ENCODE data around the gene NELFE.
"Not testable (repeated sequence)": the region's sequence is repeated elsewhere in the genome, so short reads cannot be mapped to it uniquely, and the experiment has no call there.

Gene NELFE

GRCh38 chr6:31958741-31959739 lies at the start of gene NELFE, which contains the start of gene SKIC2:
NELFE (minus strand) TSS chr6:31958971; CDS start chr6:31958446, 525 bp downstream.
SKIC2 (plus strand) TSS chr6:31959175; CDS start chr6:31959193, 18 bp downstream.
- H3K4me1 ChIP-seq (ENCODE audit: control insufficient read depth, insufficient read depth, low read length): peaks cover 15% of the 10 kb centered on the region
- peak within 1 kb of the TSS; percentile 84 for H3K4me3 ChIP-seq (ENCODE audit: low read length)
- no peaks in the 10 kb centered on the region for H3K27me3 ChIP-seq (ENCODE audit: control insufficient read depth, insufficient read depth, low read length)
- H3K27ac ChIP-seq (ENCODE audit: low read depth, low read length): peak within 1 kb of the TSS; percentile 75
- peak within 1 kb of the TSS; percentile 81 for H3K9ac ChIP-seq (ENCODE audit: low read length)
- peaks cover 42% of the 10 kb centered on the region for H3K36me3 ChIP-seq (ENCODE audit: control insufficient read depth, insufficient read depth, low read length)

GRCh38 chr6:32008037-32008436 lies 49.3 kb upstream of the NELFE start:
- H3K9ac ChIP-seq (ENCODE audit: low read length); H3K27ac ChIP-seq (ENCODE audit: low read depth, low read length); H3K4me1 ChIP-seq (ENCODE audit: control insufficient read depth, insufficient read depth, low read length); H3K36me3 ChIP-seq (ENCODE audit: control insufficient read depth, insufficient read depth, low read length); H3K4me3 ChIP-seq (ENCODE audit: low read length); H3K27me3 ChIP-seq (ENCODE audit: control insufficient read depth, insufficient read depth, low read length): not testable (repeated sequence)

GRCh38 chr6:32007086-32007485 lies 48.3 kb upstream of the NELFE start:
- H3K9ac ChIP-seq (ENCODE audit: low read length); H3K4me3 ChIP-seq (ENCODE audit: low read length); H3K4me1 ChIP-seq (ENCODE audit: control insufficient read depth, insufficient read depth, low read length); H3K36me3 ChIP-seq (ENCODE audit: control insufficient read depth, insufficient read depth, low read length); H3K27ac ChIP-seq (ENCODE audit: low read depth, low read length); H3K27me3 ChIP-seq (ENCODE audit: control insufficient read depth, insufficient read depth, low read length): not testable (repeated sequence)

GRCh38 chr6:32005991-32006529 lies 47.3 kb upstream of the NELFE start:
- H3K27ac ChIP-seq (ENCODE audit: low read depth, low read length); H3K9ac ChIP-seq (ENCODE audit: low read length); H3K4me3 ChIP-seq (ENCODE audit: low read length); H3K27me3 ChIP-seq (ENCODE audit: control insufficient read depth, insufficient read depth, low read length); H3K4me1 ChIP-seq (ENCODE audit: control insufficient read depth, insufficient read depth, low read length); H3K36me3 ChIP-seq (ENCODE audit: control insufficient read depth, insufficient read depth, low read length): not testable (repeated sequence)

- H3K4me1 ChIP-seq (ENCODE audit: control insufficient read depth, insufficient read depth, low read length); H3K27me3 ChIP-seq (ENCODE audit: control insufficient read depth, insufficient read depth, low read length); H3K4me3 ChIP-seq (ENCODE audit: low read length); H3K27ac ChIP-seq (ENCODE audit: low read depth, low read length); H3K9ac ChIP-seq (ENCODE audit: low read length); H3K36me3 ChIP-seq (ENCODE audit: control insufficient read depth, insufficient read depth, low read length): not testable (repeated sequence)
Measured at GRCh38 chr6:32005538-32005880, 46.7 kb upstream of the NELFE start.

GRCh38 chr6:32004864-32005537 lies 46.2 kb upstream of the NELFE start:
- H3K4me1 ChIP-seq (ENCODE audit: control insufficient read depth, insufficient read depth, low read length); H3K4me3 ChIP-seq (ENCODE audit: low read length); H3K36me3 ChIP-seq (ENCODE audit: control insufficient read depth, insufficient read depth, low read length); H3K9ac ChIP-seq (ENCODE audit: low read length); H3K27ac ChIP-seq (ENCODE audit: low read depth, low read length); H3K27me3 ChIP-seq (ENCODE audit: control insufficient read depth, insufficient read depth, low read length): not testable (repeated sequence)

- not testable (repeated sequence) for H3K4me1 ChIP-seq (ENCODE audit: control insufficient read depth, insufficient read depth, low read length); H3K9ac ChIP-seq (ENCODE audit: low read length); H3K36me3 ChIP-seq (ENCODE audit: control insufficient read depth, insufficient read depth, low read length); H3K27ac ChIP-seq (ENCODE audit: low read depth, low read length); H3K4me3 ChIP-seq (ENCODE audit: low read length); H3K27me3 ChIP-seq (ENCODE audit: control insufficient read depth, insufficient read depth, low read length)
Measured at GRCh38 chr6:32004393-32004792, 45.6 kb upstream of the NELFE start.

GRCh38 chr6:32003301-32003700 lies 44.5 kb upstream of the NELFE start:
- H3K27me3 ChIP-seq (ENCODE audit: control insufficient read depth, insufficient read depth, low read length); H3K36me3 ChIP-seq (ENCODE audit: control insufficient read depth, insufficient read depth, low read length); H3K4me1 ChIP-seq (ENCODE audit: control insufficient read depth, insufficient read depth, low read length); H3K4me3 ChIP-seq (ENCODE audit: low read length); H3K27ac ChIP-seq (ENCODE audit: low read depth, low read length); H3K9ac ChIP-seq (ENCODE audit: low read length): not testable (repeated sequence)

GRCh38 chr6:32002546-32003268 lies 43.9 kb upstream of the NELFE start:
- not testable (repeated sequence) for H3K27ac ChIP-seq (ENCODE audit: low read depth, low read length); H3K36me3 ChIP-seq (ENCODE audit: control insufficient read depth, insufficient read depth, low read length); H3K27me3 ChIP-seq (ENCODE audit: control insufficient read depth, insufficient read depth, low read length)

GRCh38 chr6:31996385-31996784 lies 37.6 kb upstream of the NELFE start:
- not testable (repeated sequence) for H3K27me3 ChIP-seq (ENCODE audit: control insufficient read depth, insufficient read depth, low read length); H3K27ac ChIP-seq (ENCODE audit: low read depth, low read length); H3K36me3 ChIP-seq (ENCODE audit: control insufficient read depth, insufficient read depth, low read length); H3K4me3 ChIP-seq (ENCODE audit: low read length); H3K4me1 ChIP-seq (ENCODE audit: control insufficient read depth, insufficient read depth, low read length); H3K9ac ChIP-seq (ENCODE audit: low read length)

More at GRCh38 chr6:32002546-32003268, 43.9 kb upstream of the NELFE start:
- H3K9ac ChIP-seq (ENCODE audit: low read length); H3K4me3 ChIP-seq (ENCODE audit: low read length); H3K4me1 ChIP-seq (ENCODE audit: control insufficient read depth, insufficient read depth, low read length): not testable (repeated sequence)

- H3K4me1 ChIP-seq (ENCODE audit: control insufficient read depth, insufficient read depth, low read length); H3K4me3 ChIP-seq (ENCODE audit: low read length); H3K36me3 ChIP-seq (ENCODE audit: control insufficient read depth, insufficient read depth, low read length); H3K9ac ChIP-seq (ENCODE audit: low read length); H3K27ac ChIP-seq (ENCODE audit: low read depth, low read length); H3K27me3 ChIP-seq (ENCODE audit: control insufficient read depth, insufficient read depth, low read length): not testable (repeated sequence)
Measured at GRCh38 chr6:31994421-31994820, 35.6 kb upstream of the NELFE start.

GRCh38 chr6:31989363-31989762 lies 30.6 kb upstream of the NELFE start:
- H3K27ac ChIP-seq (ENCODE audit: low read depth, low read length); H3K27me3 ChIP-seq (ENCODE audit: control insufficient read depth, insufficient read depth, low read length); H3K9ac ChIP-seq (ENCODE audit: low read length); H3K36me3 ChIP-seq (ENCODE audit: control insufficient read depth, insufficient read depth, low read length); H3K4me3 ChIP-seq (ENCODE audit: low read length); H3K4me1 ChIP-seq (ENCODE audit: control insufficient read depth, insufficient read depth, low read length): not testable (repeated sequence)
